Activated T-cell treated with anti-CD3 and anti-CD28 coated beads, Interleukin-2, amount 50 U/mL, for 72 hours (primary cell): Measurements from ENCODE around the gene AVPR2. TPM values are rescaled to one million over a fixed set of nuclear protein-coding genes. Genes with fewer than 3 reads are reported as not detected.
A peak's percentile ranks its signal among the peaks of the same experiment; 100 is the strongest.

ENCODE experiments used
- ATAC-seq, 2 donors: fragments of 150-1000 bp; cut with Tn5 transposase; replicated peaks in 1 of 2; 2 replicates each; pipeline ENCODE4 v1.10.0; 2021; ENCODE audit warnings: moderate library complexity in 2 of 2, mild to moderate bottlenecking in 1 of 2
- DNase-seq, 2 donors: peaks; one replicate each; pipeline ENCODE4 v3.0.0; 2021 to 2022; ENCODE audit warnings: mixed read lengths in 1 of 2
- H3K27ac Mint-ChIP-seq: one replicate; pipeline ENCODE4 v1.8.0; 2022; ENCODE audit warnings: mild to moderate bottlenecking, moderate library complexity, mixed read lengths
- H3K27me3 Mint-ChIP-seq: one replicate; pipeline ENCODE4 v1.8.0; 2022; ENCODE audit warnings: low read depth, mixed read lengths
- H3K36me3 Mint-ChIP-seq, 2 donors: one replicate each; pipeline ENCODE4 v1.8.0; 2022; ENCODE audit warnings: mixed read lengths in 2 of 2, mild to moderate bottlenecking in 1 of 2; ENCODE audit not compliant: insufficient read depth in 2 of 2
- H3K4me1 Mint-ChIP-seq: one replicate; pipeline ENCODE4 v1.8.0; 2022; ENCODE audit warnings: low read depth, mixed read lengths
- H3K4me3 Mint-ChIP-seq, 2 donors: one replicate each; pipeline ENCODE4 v1.8.0; 2022; ENCODE audit warnings: mild to moderate bottlenecking in 2 of 2, mixed read lengths in 2 of 2, moderate library complexity in 2 of 2
- H3K9me3 Mint-ChIP-seq, 2 donors: one replicate each; pipeline ENCODE4 v1.8.0; 2022; ENCODE audit warnings: mixed read lengths in 2 of 2
- total RNA-seq, 2 donors: library from RNA; stranded (reverse); gene quantifications; one replicate each; pipeline ENCODE4 v1.2.3, GENCODE V29; 2022

AVPR2 gene
- total RNA-seq, 2 donors from 2014 or later, result not detected

- Mint-ChIP-seq H3K4me1 (peaks cover 19% of the 10 kb centered on the region), H3K27me3 (peaks cover 57% of the 10 kb centered on the region), H3K9me3 (peaks cover 0 to 2% of the 10 kb centered on the region in 2 donors), H3K36me3 (no peaks in the 10 kb centered on the region), H3K27ac (no peak overlapping the region), H3K4me3 (no peak overlapping the region)
- ATAC-seq (no peak), DNase-seq (no peak)
These were observed 29.9 kb upstream of the AVPR2 start for GRCh38 chrX:153874366-153875125.

DNA sequence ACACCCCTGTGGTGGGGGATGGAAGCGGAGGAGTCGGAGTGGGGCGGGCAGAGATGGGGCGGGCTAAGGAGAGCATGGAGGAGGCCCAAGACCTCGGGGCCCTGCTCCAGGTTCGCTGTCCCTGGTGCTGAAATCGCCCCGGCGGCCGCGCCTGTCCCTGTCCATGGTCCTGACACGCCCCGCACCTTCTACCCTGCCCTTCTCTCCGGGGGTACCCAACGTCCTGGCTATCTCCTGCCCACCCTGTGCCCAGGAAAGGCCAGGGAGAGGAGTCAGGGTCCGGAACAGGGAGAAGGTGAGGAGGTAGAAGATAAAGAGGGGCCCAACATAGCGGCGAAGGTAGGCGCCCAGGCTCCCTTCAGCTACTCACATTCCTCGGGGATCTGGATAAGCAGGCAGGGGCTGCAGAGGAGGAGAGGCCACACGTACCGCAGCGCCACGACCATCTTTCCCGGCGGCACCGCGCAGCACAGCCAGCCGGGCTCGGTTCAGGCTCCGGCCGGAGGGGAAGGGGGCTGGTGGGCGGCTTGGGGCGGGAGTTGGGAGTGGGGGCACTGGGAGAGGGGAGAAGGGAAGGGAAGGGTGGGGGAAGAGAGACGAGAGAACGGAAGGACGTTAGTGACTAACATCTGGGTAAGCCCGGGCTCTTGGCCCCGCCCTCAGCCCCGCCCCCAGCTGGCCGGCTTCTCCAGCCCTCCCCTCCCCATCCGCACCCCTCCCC, 28.9 kb upstream of the AVPR2 start:
- H3K4me3 Mint-ChIP-seq, result no peak overlapping the region
- no peaks in the 10 kb centered on the region for H3K36me3 Mint-ChIP-seq
- ATAC-seq (peak; percentile 71 to 76), DNase-seq (peak; percentile 70 to 76)
- H3K27ac Mint-ChIP-seq, result no peak overlapping the region
- peaks cover 0 to 2% of the 10 kb centered on the region in 2 donors for H3K9me3 Mint-ChIP-seq
- peaks cover 63% of the 10 kb centered on the region for H3K27me3 Mint-ChIP-seq
- peaks cover 19% of the 10 kb centered on the region for H3K4me1 Mint-ChIP-seq

DNA sequence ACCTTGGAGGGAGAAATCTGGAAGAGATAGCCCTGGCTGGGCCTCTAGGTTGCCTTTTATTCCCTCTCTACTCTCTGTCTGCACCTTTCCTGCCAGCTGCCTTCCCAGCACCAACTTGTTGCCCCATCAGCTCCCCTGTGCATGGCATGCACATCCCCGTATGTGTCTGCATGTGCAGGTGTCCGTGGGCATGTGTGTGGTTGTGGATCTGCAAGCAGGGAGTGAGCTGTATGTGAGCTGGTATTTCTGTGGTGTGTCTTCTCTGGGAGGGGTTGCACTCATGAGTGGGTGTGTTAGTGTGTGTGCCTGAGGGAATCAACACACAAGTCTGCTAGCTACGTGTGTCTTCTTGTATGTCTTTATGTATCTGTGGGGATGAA, 28.4 kb upstream of the AVPR2 start:
- H3K27ac Mint-ChIP-seq, result no peak overlapping the region
- H3K27me3 Mint-ChIP-seq, result peaks cover 63% of the 10 kb centered on the region
- H3K4me3 Mint-ChIP-seq, result no peak overlapping the region
- H3K4me1 Mint-ChIP-seq, result peaks cover 19% of the 10 kb centered on the region
- H3K9me3 Mint-ChIP-seq, result peaks cover 0 to 2% of the 10 kb centered on the region in 2 donors
- DNase-seq (no peak), ATAC-seq (no peak)
- no peaks in the 10 kb centered on the region for H3K36me3 Mint-ChIP-seq

- peaks cover 0 to 2% of the 10 kb centered on the region in 2 donors for H3K9me3 Mint-ChIP-seq
- DNase-seq (no peak), ATAC-seq (no peak)
- H3K27ac Mint-ChIP-seq, result no peak overlapping the region
- no peak overlapping the region for H3K4me3 Mint-ChIP-seq
- H3K27me3 Mint-ChIP-seq, result peaks cover 59% of the 10 kb centered on the region
- H3K36me3 Mint-ChIP-seq, result no peaks in the 10 kb centered on the region
- H3K4me1 Mint-ChIP-seq, result peaks cover 19% of the 10 kb centered on the region
These were observed 26.8 kb upstream of the AVPR2 start for GRCh38 chrX:153877571-153878261.

- peaks cover 0 to 2% of the 10 kb centered on the region in 2 donors for H3K9me3 Mint-ChIP-seq
- DNase-seq (no peak), ATAC-seq (no peak)
- no peak overlapping the region for H3K27ac Mint-ChIP-seq
- H3K27me3 Mint-ChIP-seq, result peaks cover 55% of the 10 kb centered on the region
- peaks cover 19% of the 10 kb centered on the region for H3K4me1 Mint-ChIP-seq
- no peaks in the 10 kb centered on the region for H3K36me3 Mint-ChIP-seq
- no peak overlapping the region for H3K4me3 Mint-ChIP-seq
These were observed 26.1 kb upstream of the AVPR2 start for GRCh38 chrX:153878345-153878744.

- peaks cover 0 to 2% of the 10 kb centered on the region in 2 donors for H3K9me3 Mint-ChIP-seq
- no peaks in the 10 kb centered on the region for H3K36me3 Mint-ChIP-seq
- H3K27me3 Mint-ChIP-seq, result peaks cover 50% of the 10 kb centered on the region
- H3K4me1 Mint-ChIP-seq, result peaks cover 19% of the 10 kb centered on the region
- no peak overlapping the region for H3K27ac Mint-ChIP-seq
- ATAC-seq, result peak; percentile 43 to 45
- no peak for DNase-seq
- H3K4me3 Mint-ChIP-seq, result peak overlapping the region; percentile 49 to 64
These were observed 25.4 kb upstream of the AVPR2 start for GRCh38 chrX:153878969-153879653.

- ATAC-seq, result no peak
These were observed 24.6 kb upstream of the AVPR2 start for GRCh38 chrX:153879741-153880439.

GRCh38 chrX:153880440-153880815, 24.0 kb upstream of the AVPR2 start:
- H3K36me3 Mint-ChIP-seq, result no peaks in the 10 kb centered on the region
- no peak overlapping the region for H3K4me3 Mint-ChIP-seq
- H3K4me1 Mint-ChIP-seq, result peaks cover 24% of the 10 kb centered on the region
- H3K27me3 Mint-ChIP-seq, result peaks cover 49% of the 10 kb centered on the region
- DNase-seq (no peak), ATAC-seq (no peak)
- H3K9me3 Mint-ChIP-seq, result peaks cover 0 to 2% of the 10 kb centered on the region in 2 donors
- H3K27ac Mint-ChIP-seq, result no peak overlapping the region

More at GRCh38 chrX:153879741-153880439, 24.6 kb upstream of the AVPR2 start:
- H3K27me3 Mint-ChIP-seq, result peaks cover 50% of the 10 kb centered on the region
- H3K9me3 Mint-ChIP-seq, result peaks cover 0 to 2% of the 10 kb centered on the region in 2 donors
- H3K27ac Mint-ChIP-seq, result no peak overlapping the region
- peak overlapping the region in 1 of 2 donors; percentile 49 for H3K4me3 Mint-ChIP-seq
- DNase-seq, result no peak
- H3K36me3 Mint-ChIP-seq, result no peaks in the 10 kb centered on the region
- peaks cover 24% of the 10 kb centered on the region for H3K4me1 Mint-ChIP-seq

- H3K27me3 Mint-ChIP-seq, result peaks cover 44% of the 10 kb centered on the region
- H3K9me3 Mint-ChIP-seq, result peaks cover 0 to under 1% of the 10 kb centered on the region in 2 donors
- no peak for ATAC-seq
- H3K4me3 Mint-ChIP-seq, result no peak overlapping the region
- H3K27ac Mint-ChIP-seq, result no peak overlapping the region
- H3K36me3 Mint-ChIP-seq, result no peaks in the 10 kb centered on the region
- DNase-seq, result no peak
- peaks cover 24% of the 10 kb centered on the region for H3K4me1 Mint-ChIP-seq
These were observed 23.2 kb upstream of the AVPR2 start for GRCh38 chrX:153881281-153881680.

- H3K4me1 Mint-ChIP-seq, result peaks cover 24% of the 10 kb centered on the region
- H3K36me3 Mint-ChIP-seq, result no peaks in the 10 kb centered on the region
- H3K9me3 Mint-ChIP-seq, result no peaks in the 10 kb centered on the region
- ATAC-seq, result no peak
- H3K4me3 Mint-ChIP-seq, result no peak overlapping the region
- no peak overlapping the region for H3K27ac Mint-ChIP-seq
- no peak for DNase-seq
- H3K27me3 Mint-ChIP-seq, result peaks cover 41% of the 10 kb centered on the region
These were observed 22.4 kb upstream of the AVPR2 start for GRCh38 chrX:153882086-153882498.

DNA sequence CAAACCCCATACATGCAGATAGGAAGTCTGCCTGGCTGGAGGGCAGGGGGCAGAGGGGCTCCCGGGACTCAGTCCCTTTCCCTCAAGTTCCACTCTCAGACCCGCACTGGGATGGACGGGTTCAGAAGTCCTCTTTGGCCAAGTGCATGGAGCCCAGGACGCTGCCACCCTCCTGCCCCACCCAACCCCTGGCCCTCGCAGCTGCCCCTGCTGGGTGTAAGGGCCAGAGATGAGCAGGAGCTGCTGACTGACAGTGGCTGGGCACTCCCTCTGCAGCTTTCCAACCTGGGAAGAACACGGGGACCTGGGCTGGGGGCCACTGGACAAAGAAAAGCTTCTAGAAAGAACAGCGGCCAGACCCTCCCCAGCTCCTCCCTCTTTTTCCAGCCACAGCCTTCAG, 21.9 kb upstream of the AVPR2 start:
- H3K36me3 Mint-ChIP-seq, result no peaks in the 10 kb centered on the region
- no peaks in the 10 kb centered on the region for H3K9me3 Mint-ChIP-seq
- peaks cover 23% of the 10 kb centered on the region for H3K4me1 Mint-ChIP-seq
- no peak overlapping the region for H3K27ac Mint-ChIP-seq
- H3K4me3 Mint-ChIP-seq, result no peak overlapping the region
- DNase-seq (no peak), ATAC-seq (no peak)
- peaks cover 41% of the 10 kb centered on the region for H3K27me3 Mint-ChIP-seq

GRCh38 chrX:153883163-153883843, 21.2 kb upstream of the AVPR2 start:
- H3K4me3 Mint-ChIP-seq, result no peak overlapping the region

More at GRCh38 chrX:153883163-153883843, 21.2 kb upstream of the AVPR2 start:
- DNase-seq (no peak), ATAC-seq (no peak)
- no peaks in the 10 kb centered on the region for H3K9me3 Mint-ChIP-seq
- no peaks in the 10 kb centered on the region for H3K36me3 Mint-ChIP-seq
- H3K27me3 Mint-ChIP-seq, result peaks cover 41% of the 10 kb centered on the region
- H3K27ac Mint-ChIP-seq, result no peak overlapping the region
- H3K4me1 Mint-ChIP-seq, result peaks cover 16% of the 10 kb centered on the region
